DND-41 (cell line): ENCODE measurements around the gene NUP210L.
A peak's percentile ranks its signal among the peaks of the same experiment; 100 is the strongest.

Source experiments
- ATAC-seq: fragments of 200-7000 bp; cut with Tn5 transposase; 3 replicates; pipeline ENCODE4 v1.9.1; 2021; ENCODE audit warnings: low read depth; ENCODE audit not compliant: insufficient read depth
- DNase-seq: peaks from one replicate; pipeline ENCODE4 v3.0.0-alpha.2; 2020
- H2AFZ ChIP-seq: 2 replicates; pipeline ENCODE4 v1.6.0; 2012; ENCODE audit warnings: low read depth, low read length
- H3K27ac ChIP-seq: 2 replicates; pipeline ENCODE4 v1.5.1; 2012; ENCODE audit warnings: low read length, inconsistent platforms
- H3K27me3 ChIP-seq: fragments of 200-600 bp; sonication (generic); 2 replicates; pipeline ENCODE4 v1.6.0; 2012; ENCODE audit warnings: low read length, mild to moderate bottlenecking, inconsistent platforms; ENCODE audit not compliant: insufficient read depth, poor library complexity
- H3K36me3 ChIP-seq: 2 replicates; pipeline ENCODE4 v1.5.1; 2012; ENCODE audit warnings: low read length, inconsistent platforms; ENCODE audit not compliant: insufficient read depth
- H3K4me1 ChIP-seq: 2 replicates; pipeline ENCODE4 v1.5.1; 2012; ENCODE audit warnings: mild to moderate bottlenecking, low read length; ENCODE audit not compliant: insufficient read depth
- H3K4me2 ChIP-seq: 2 replicates; pipeline ENCODE4 v1.6.0; 2012; ENCODE audit warnings: mild to moderate bottlenecking, moderate library complexity, low read length, inconsistent platforms; ENCODE audit not compliant: insufficient read depth
- H3K4me3 ChIP-seq, 2 experiments: fragments of 200-600 bp in 1 of 2; shearing (Covaris generic) in 1 of 2; 2 replicates each; pipeline ENCODE4 v1.5.1; 2012 to 2016; ENCODE audit warnings: inconsistent platforms in 2 of 2, low read length in 2 of 2, mild to moderate bottlenecking in 2 of 2, low read depth in 1 of 2, moderate library complexity in 1 of 2
- H3K79me2 ChIP-seq: 2 replicates; pipeline ENCODE4 v1.6.0; 2012; ENCODE audit warnings: low read length, inconsistent platforms; ENCODE audit not compliant: insufficient read depth
- H3K9ac ChIP-seq: 2 replicates; pipeline ENCODE4 v1.6.0; 2012; ENCODE audit warnings: low read depth, mild to moderate bottlenecking, inconsistent platforms, low read length, moderate library complexity
- H3K9me3 ChIP-seq: 2 replicates; pipeline ENCODE4 v1.5.1; 2012; ENCODE audit warnings: low read length, moderate library complexity, mild to moderate bottlenecking, inconsistent platforms; ENCODE audit not compliant: insufficient read depth, severe bottlenecking
- H4K20me1 ChIP-seq: 2 replicates; pipeline ENCODE4 v1.6.0; 2012; ENCODE audit warnings: low read length; ENCODE audit not compliant: insufficient read depth
- CTCF ChIP-seq: IDR thresholded peaks from 2 replicates; pipeline ENCODE4 v1.5.1; 2012; ENCODE audit warnings: borderline replicate concordance, low read length, moderate library complexity, mild to moderate bottlenecking; ENCODE audit not compliant: poor library complexity, severe bottlenecking; ENCODE audit errors: extremely low read depth
- EZH2 ChIP-seq: IDR thresholded peaks from 3 replicates; pipeline ENCODE4 v1.6.1; 2012; ENCODE audit warnings: borderline replicate concordance, low read depth, mild to moderate bottlenecking, moderate library complexity, low read length, inconsistent platforms; ENCODE audit not compliant: severe bottlenecking

The NUP210L gene

GRCh38 chr1:154190550-154190949 is 35.7 kb upstream of the NUP210L start:
- ATAC-seq (no peak), DNase-seq (no peak)
- Histone ChIP-seq H2AFZ (no peak overlapping the region), H3K4me1 (no peaks in the 10 kb centered on the region), H3K4me2 (no peak overlapping the region), H3K27ac (no peak overlapping the region), H4K20me1 (peaks cover 2% of the 10 kb centered on the region; the same call in 1 of the 2 replicates), H3K9ac (no peak overlapping the region), H3K36me3 (no peaks in the 10 kb centered on the region), H3K27me3 (peaks cover 40% of the 10 kb centered on the region), H3K79me2 (no peaks in the 10 kb centered on the region), H3K9me3 (no peaks in the 10 kb centered on the region), H3K4me3 (no peak overlapping the region)
- no peak for TF ChIP-seq CTCF
- TF ChIP-seq EZH2: no peak

DNA sequence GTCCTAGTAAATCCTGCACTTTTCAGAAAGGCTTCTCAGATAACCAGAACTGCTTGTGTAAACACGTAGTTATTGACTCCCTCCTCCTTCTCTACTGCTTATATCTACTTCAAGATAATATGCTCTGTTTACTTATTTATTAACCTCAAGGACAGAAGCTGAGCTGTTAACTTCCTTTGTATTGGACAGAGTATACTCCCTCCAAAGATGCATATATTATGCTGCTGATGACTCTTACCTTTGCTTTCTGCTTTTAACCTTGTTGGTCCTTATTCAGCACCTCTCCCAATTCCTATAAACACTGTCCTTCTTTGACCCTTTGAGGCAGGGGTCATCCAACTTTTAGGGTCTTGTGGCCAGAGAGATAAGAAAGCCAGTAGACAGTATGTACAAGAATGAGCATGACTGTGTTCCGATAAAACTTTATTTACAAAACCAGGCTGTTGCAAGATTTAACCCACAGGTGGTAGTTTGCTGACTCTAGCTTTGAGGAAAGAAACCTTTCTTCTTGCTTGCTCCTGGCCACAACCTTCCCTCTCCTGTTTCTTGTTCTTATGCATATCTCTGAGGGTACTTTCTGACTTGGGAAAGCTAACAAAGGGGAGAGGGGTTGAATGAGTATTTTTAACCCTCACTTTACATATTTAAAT is 32.1 kb upstream of the NUP210L start:
- H4K20me1 ChIP-seq: peaks cover 4% of the 10 kb centered on the region
- DNase-seq (no peak), ATAC-seq (no peak)
- H3K9me3 ChIP-seq: no peaks in the 10 kb centered on the region
- H3K36me3 ChIP-seq: no peaks in the 10 kb centered on the region
- H2AFZ ChIP-seq: no peak overlapping the region
- H3K27me3 ChIP-seq: peaks cover 17% of the 10 kb centered on the region
- H3K27ac ChIP-seq: no peak overlapping the region
- no peak overlapping the region for H3K4me3 ChIP-seq
- H3K4me2 ChIP-seq: no peak overlapping the region
- H3K79me2 ChIP-seq: peaks cover 13% of the 10 kb centered on the region
- TF ChIP-seq EZH2 (no peak), CTCF (no peak)
- peaks cover 11% of the 10 kb centered on the region for H3K4me1 ChIP-seq
- no peak overlapping the region for H3K9ac ChIP-seq

DNA sequence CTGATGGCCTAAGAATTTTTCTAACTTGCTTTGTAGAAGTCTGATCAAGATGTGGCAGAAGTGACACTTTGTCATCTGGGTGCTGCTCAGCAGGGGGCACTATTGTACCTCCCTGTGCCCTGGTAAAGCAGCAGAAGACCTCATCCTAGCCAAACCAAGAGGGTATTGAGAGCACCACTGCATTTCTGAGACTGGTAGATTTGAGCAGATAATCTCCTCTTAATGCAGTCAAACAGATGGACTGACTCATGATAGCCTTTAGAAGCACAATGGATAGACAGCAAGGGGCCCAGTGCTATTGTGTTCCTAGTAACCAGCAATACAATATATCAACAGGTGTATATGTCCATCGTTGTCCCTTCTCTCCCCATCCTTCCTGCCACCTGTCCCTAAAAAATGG is 31.3 kb upstream of the NUP210L start:
- DNase-seq (peak; percentile 63), ATAC-seq (no peak)
- H3K27ac ChIP-seq: no peak overlapping the region

More for the DNA sequence above, 31.3 kb upstream of the NUP210L start:
- peaks cover 21% of the 10 kb centered on the region for H3K79me2 ChIP-seq
- no peak overlapping the region for H3K9ac ChIP-seq
- no peak overlapping the region; the same call in 1 of the 2 replicates for H2AFZ ChIP-seq
- H3K36me3 ChIP-seq: peaks cover 3% of the 10 kb centered on the region; the same call in 1 of the 2 replicates
- peaks cover 11% of the 10 kb centered on the region for H4K20me1 ChIP-seq
- no peak overlapping the region for H3K4me3 ChIP-seq
- no peak for TF ChIP-seq EZH2
- peak; percentile 73 for TF ChIP-seq CTCF
- H3K4me1 ChIP-seq: peaks cover 19% of the 10 kb centered on the region
- no peaks in the 10 kb centered on the region for H3K9me3 ChIP-seq
- H3K4me2 ChIP-seq: no peak overlapping the region
- H3K27me3 ChIP-seq: peaks cover 9% of the 10 kb centered on the region
